T-cell (primary cell): ENCODE data around the gene GNPAT. TPM values are rescaled to one million over a fixed set of nuclear protein-coding genes. Genes with fewer than 3 reads are reported as not detected.

Source experiments
- ATAC-seq, 4 experiments: fragments of 200-7000 bp in 3 of 4; fragments of 150-1000 bp in 1 of 4; cut with Tn5 transposase; replicated peaks in 1 of 4; 1 replicate in 3 of 4; 2 replicates in 1 of 4; pipeline ENCODE4 v1.10.0; 2021; ENCODE audit warnings: moderate library complexity in 3 of 4, mild to moderate bottlenecking in 2 of 4, moderate number of reproducible peaks in 1 of 4
- CTCF ChIA-PET, 2 donors: fragments of 300-600 bp; sonication (Branson Sonifier 250); formaldehyde crosslinking; loops; one replicate each; lab custom pipeline; 2022; ENCODE audit warnings: antibody characterized with exemption in 2 of 2; lab: Charles Lee
- POLR2A ChIA-PET, 2 donors: fragments of 300-600 bp; sonication (Branson Sonifier 250); formaldehyde crosslinking; loops; one replicate each; lab custom pipeline; 2022; ENCODE audit warnings: antibody characterized with exemption in 2 of 2; lab: Charles Lee
- DNase-seq, 35 experiments: peaks; one replicate each; pipeline versions ENCODE4 v3.0.0 to v3.0.0-alpha.2; 2013 to 2023
- H3K27ac ChIP-seq: one replicate; pipeline ENCODE4 v1.5.1; 2013; ENCODE audit warnings: low read length
- H3K27me3 ChIP-seq, 2 experiments: replicated peaks in 1 of 2; 1 replicate in 1 of 2; 2 replicates in 1 of 2; pipeline versions ENCODE4 v1.6.1 to v1.7.0; 2013; ENCODE audit warnings: low read length in 1 of 2, mixed read lengths in 1 of 2; ENCODE audit not compliant: control insufficient read depth in 2 of 2, insufficient read depth in 2 of 2; ENCODE audit errors: extremely low read depth in 1 of 2
- H3K36me3 ChIP-seq, 2 donors: 1 replicate in 1 of 2; 2 replicates in 1 of 2; pipeline versions ENCODE4 v1.6.1 to v1.7.0; 2013; ENCODE audit warnings: low read length in 1 of 2; ENCODE audit not compliant: control insufficient read depth in 2 of 2, insufficient read depth in 1 of 2; ENCODE audit errors: extremely low read depth in 1 of 2
- H3K4me1 ChIP-seq, 2 experiments: 1 replicate in 1 of 2; 2 replicates in 1 of 2; pipeline versions ENCODE4 v1.6.1 to v1.7.0; 2013; ENCODE audit warnings: low read length in 2 of 2, mixed read lengths in 1 of 2; ENCODE audit not compliant: insufficient read depth in 2 of 2, control insufficient read depth in 1 of 2; ENCODE audit errors: extremely low read depth in 1 of 2
- H3K4me3 ChIP-seq, 2 donors: 1 replicate in 1 of 2; 2 replicates in 1 of 2; pipeline versions ENCODE4 v1.5.1 to v1.7.0; 2013; ENCODE audit warnings: mild to moderate bottlenecking in 2 of 2, low read length in 1 of 2, moderate library complexity in 1 of 2; ENCODE audit not compliant: control insufficient read depth in 1 of 2; ENCODE audit errors: extremely low read depth in 1 of 2
- H3K9me3 ChIP-seq: 2 replicates; pipeline ENCODE4 v1.7.0; 2013
- H3K27ac Mint-ChIP-seq, 2 donors: one replicate each; pipeline ENCODE4 v1.8.0; 2020 to 2021; ENCODE audit warnings: mild to moderate bottlenecking in 2 of 2, mixed read lengths in 2 of 2
- H3K27me3 Mint-ChIP-seq, 2 donors: one replicate each; pipeline ENCODE4 v1.8.0; 2021 to 2022; ENCODE audit warnings: mixed read lengths in 2 of 2
- H3K36me3 Mint-ChIP-seq: one replicate; pipeline ENCODE4 v1.8.0; 2021; ENCODE audit warnings: mixed read lengths
- H3K4me1 Mint-ChIP-seq, 3 donors: one replicate each; pipeline ENCODE4 v1.8.0; 2020 to 2022; ENCODE audit warnings: mixed read lengths in 3 of 3, mild to moderate bottlenecking in 1 of 3
- H3K4me3 Mint-ChIP-seq, 3 donors: one replicate each; pipeline ENCODE4 v1.8.0; 2020 to 2022; ENCODE audit warnings: mild to moderate bottlenecking in 3 of 3, mixed read lengths in 3 of 3, moderate library complexity in 3 of 3
- H3K9me3 Mint-ChIP-seq, 3 donors: one replicate each; pipeline ENCODE4 v1.8.0; 2020 to 2022; ENCODE audit warnings: mixed read lengths in 3 of 3
- WGBS: methylation state at CpG from one replicate; pipeline ENCODE4 v1.1.5; 2013; ENCODE audit warnings: missing lambda C conversion rate; ENCODE audit not compliant: insufficient coverage; 5-methylcytosine and 5-hydroxymethylcytosine counted together
- total RNA-seq, 35 experiments: library from RNA in 6 of 35; stranded (reverse) in 6 of 35; fragments of 120-200 nt in 1 of 35; gene quantifications; one replicate each; pipeline versions ENCODE4 v1.2.1 to v1.2.4 and lab custom pipeline; 2013 to 2026

The GNPAT gene
- total RNA-seq, 5 donors from 2014 or later (not counting 1 experiment from before 2014, with no cell fraction given) = 23.7 to 36.9 (median 35.5) TPM

DNA sequence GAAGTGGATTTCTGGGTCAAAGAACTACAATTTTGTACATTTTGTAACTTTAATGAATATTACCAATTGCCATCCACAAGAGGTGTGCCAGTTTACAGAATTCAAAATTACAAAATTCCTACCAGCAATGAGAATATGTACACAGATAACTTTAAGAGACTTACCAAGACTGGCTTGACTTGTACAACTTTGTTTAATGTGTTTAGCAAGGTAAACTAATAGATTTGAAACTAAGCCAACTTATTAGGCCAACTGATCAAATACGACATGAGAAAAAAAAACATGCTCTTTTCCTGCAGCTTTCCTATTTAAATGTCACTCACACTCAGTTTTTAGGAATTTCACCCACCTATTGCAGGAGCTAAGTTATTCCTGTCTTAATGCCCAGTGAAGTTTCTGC, 85.2 kb downstream of the GNPAT start:
- Histone ChIP-seq H3K27ac (no peak overlapping the region), H3K27me3 (no peaks in the 10 kb centered on the region), H3K4me1 (no peaks in the 10 kb centered on the region), H3K36me3 (no peaks in the 10 kb centered on the region), H3K9me3 (no peaks in the 10 kb centered on the region), H3K4me3 (no peak overlapping the region)
- H3K4me3 Mint-ChIP-seq = no peak overlapping the region
- DNase-seq = no peak
- WGBS = 75% methylated on average over 1 of the region's 1 CpG
- H3K27ac Mint-ChIP-seq = no peak overlapping the region
- peaks cover 0 to 15% (median 10%) of the 10 kb centered on the region in 3 donors for H3K4me1 Mint-ChIP-seq
- no peaks in the 10 kb centered on the region for H3K9me3 Mint-ChIP-seq
- no peaks in the 10 kb centered on the region for H3K27me3 Mint-ChIP-seq
- no peak for ATAC-seq
- H3K36me3 Mint-ChIP-seq = peaks cover 4% of the 10 kb centered on the region
- CTCF ChIA-PET = no interaction called here
- POLR2A ChIA-PET = no interaction called here

Other genes starting within 250 kb of the GNPAT start
- gene FAM89A, start 201.0 kb upstream of the GNPAT start, total RNA-seq = 1 to 10 TPM; 3.0 to 9.5 (median 7.6) TPM
- not detected for gene TRIM67, start 79.2 kb upstream of the GNPAT start, total RNA-seq
- gene EXOC8, start 96.6 kb downstream of the GNPAT start, total RNA-seq = 10 to 100 TPM; 27.3 to 34.9 (median 30.6) TPM
- gene SPRTN, start 97.1 kb downstream of the GNPAT start, total RNA-seq = 10 to 100 TPM; 12.6 to 28.9 (median 18.2) TPM
- 10 to 100 TPM; 13.9 to 20.8 (median 18.5) TPM for gene EGLN1, start 181.1 kb downstream of the GNPAT start, total RNA-seq